ENCODE results near the gene GABRA4. TPM values are rescaled to one million over a fixed set of nuclear protein-coding genes. Genes with fewer than 3 reads are reported as not detected.

Gene GABRA4
- total and polyA plus RNA-seq, 2 experiments from 2014 or later, result 1.5 to 1.9 TPM

DNA sequence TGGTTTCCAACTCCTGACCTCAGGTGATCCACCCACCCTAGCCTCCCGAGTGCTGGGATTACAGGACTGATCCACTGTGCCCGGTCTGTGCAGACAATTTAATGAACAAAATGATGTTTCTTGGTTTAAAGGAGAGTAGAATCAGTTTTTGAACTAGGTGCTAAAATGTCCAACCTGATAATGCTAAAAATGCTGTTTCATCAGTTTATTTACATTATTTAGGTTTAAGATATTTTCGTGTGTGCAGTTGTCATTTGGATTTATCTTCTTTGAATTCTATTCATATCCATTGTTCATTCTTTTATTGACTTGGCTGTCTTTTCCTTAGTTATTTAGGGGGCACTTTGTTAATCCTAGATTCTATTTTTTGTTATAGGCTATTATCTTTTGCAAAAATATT is 20.0 kb upstream of the GABRA4 start:
- DNase-seq (ENCODE audit: low spot score) (no peak), ATAC-seq (no peak)
- Histone ChIP-seq H3K27me3 (ENCODE audit: insufficient read depth) (no peaks in the 10 kb centered on the region), H2AFZ (no peak overlapping the region), H4K20me1 (replicated peaks; ENCODE audit: insufficient read depth) (no peaks in the 10 kb centered on the region), H3K36me3 (ENCODE audit: insufficient read depth) (no peaks in the 10 kb centered on the region), H3K27ac (ENCODE audit: low read depth) (no peak overlapping the region), H3K79me2 (replicated peaks; ENCODE audit: insufficient read depth) (no peaks in the 10 kb centered on the region), H3K4me1 (ENCODE audit: insufficient read depth) (no peaks in the 10 kb centered on the region), H3K9me2 (ENCODE audit: insufficient read depth) (no peaks in the 10 kb centered on the region), H3K4me3 (no peak overlapping the region), H3F3A (replicated peaks; ENCODE audit: low read depth) (no peaks in the 10 kb centered on the region), H3K4me2 (no peak overlapping the region)
- no peaks in the 10 kb centered on the region for H3K9me3 Mint-ChIP-seq
- H3K27me3 Mint-ChIP-seq (ENCODE audit: insufficient read depth, low read depth, poor library complexity), result no peaks in the 10 kb centered on the region
- H3K27ac Mint-ChIP-seq, result no peak overlapping the region
- H3K36me3 Mint-ChIP-seq (ENCODE audit: low read depth), result no peaks in the 10 kb centered on the region
- H3K4me1 Mint-ChIP-seq, result no peaks in the 10 kb centered on the region
- H3K4me3 Mint-ChIP-seq, result no peak overlapping the region
- TF ChIP-seq CREB1 (CRISPR knock-in tag; IDR thresholded peaks at IDR 0.05; ENCODE audit: low read depth), result no peak
- no peak for TF ChIP-seq STAT1 (IDR thresholded peaks at IDR 0.05; ENCODE audit: unreplicated experiment)
- TF ChIP-seq POLR2AphosphoS5 (IDR thresholded peaks at IDR 0.05; ENCODE audit: low read depth), result no peak
- no peak for TF ChIP-seq JUNB (IDR thresholded peaks at IDR 0.05; ENCODE audit: unreplicated experiment)
- TF ChIP-seq, protein P1, sequence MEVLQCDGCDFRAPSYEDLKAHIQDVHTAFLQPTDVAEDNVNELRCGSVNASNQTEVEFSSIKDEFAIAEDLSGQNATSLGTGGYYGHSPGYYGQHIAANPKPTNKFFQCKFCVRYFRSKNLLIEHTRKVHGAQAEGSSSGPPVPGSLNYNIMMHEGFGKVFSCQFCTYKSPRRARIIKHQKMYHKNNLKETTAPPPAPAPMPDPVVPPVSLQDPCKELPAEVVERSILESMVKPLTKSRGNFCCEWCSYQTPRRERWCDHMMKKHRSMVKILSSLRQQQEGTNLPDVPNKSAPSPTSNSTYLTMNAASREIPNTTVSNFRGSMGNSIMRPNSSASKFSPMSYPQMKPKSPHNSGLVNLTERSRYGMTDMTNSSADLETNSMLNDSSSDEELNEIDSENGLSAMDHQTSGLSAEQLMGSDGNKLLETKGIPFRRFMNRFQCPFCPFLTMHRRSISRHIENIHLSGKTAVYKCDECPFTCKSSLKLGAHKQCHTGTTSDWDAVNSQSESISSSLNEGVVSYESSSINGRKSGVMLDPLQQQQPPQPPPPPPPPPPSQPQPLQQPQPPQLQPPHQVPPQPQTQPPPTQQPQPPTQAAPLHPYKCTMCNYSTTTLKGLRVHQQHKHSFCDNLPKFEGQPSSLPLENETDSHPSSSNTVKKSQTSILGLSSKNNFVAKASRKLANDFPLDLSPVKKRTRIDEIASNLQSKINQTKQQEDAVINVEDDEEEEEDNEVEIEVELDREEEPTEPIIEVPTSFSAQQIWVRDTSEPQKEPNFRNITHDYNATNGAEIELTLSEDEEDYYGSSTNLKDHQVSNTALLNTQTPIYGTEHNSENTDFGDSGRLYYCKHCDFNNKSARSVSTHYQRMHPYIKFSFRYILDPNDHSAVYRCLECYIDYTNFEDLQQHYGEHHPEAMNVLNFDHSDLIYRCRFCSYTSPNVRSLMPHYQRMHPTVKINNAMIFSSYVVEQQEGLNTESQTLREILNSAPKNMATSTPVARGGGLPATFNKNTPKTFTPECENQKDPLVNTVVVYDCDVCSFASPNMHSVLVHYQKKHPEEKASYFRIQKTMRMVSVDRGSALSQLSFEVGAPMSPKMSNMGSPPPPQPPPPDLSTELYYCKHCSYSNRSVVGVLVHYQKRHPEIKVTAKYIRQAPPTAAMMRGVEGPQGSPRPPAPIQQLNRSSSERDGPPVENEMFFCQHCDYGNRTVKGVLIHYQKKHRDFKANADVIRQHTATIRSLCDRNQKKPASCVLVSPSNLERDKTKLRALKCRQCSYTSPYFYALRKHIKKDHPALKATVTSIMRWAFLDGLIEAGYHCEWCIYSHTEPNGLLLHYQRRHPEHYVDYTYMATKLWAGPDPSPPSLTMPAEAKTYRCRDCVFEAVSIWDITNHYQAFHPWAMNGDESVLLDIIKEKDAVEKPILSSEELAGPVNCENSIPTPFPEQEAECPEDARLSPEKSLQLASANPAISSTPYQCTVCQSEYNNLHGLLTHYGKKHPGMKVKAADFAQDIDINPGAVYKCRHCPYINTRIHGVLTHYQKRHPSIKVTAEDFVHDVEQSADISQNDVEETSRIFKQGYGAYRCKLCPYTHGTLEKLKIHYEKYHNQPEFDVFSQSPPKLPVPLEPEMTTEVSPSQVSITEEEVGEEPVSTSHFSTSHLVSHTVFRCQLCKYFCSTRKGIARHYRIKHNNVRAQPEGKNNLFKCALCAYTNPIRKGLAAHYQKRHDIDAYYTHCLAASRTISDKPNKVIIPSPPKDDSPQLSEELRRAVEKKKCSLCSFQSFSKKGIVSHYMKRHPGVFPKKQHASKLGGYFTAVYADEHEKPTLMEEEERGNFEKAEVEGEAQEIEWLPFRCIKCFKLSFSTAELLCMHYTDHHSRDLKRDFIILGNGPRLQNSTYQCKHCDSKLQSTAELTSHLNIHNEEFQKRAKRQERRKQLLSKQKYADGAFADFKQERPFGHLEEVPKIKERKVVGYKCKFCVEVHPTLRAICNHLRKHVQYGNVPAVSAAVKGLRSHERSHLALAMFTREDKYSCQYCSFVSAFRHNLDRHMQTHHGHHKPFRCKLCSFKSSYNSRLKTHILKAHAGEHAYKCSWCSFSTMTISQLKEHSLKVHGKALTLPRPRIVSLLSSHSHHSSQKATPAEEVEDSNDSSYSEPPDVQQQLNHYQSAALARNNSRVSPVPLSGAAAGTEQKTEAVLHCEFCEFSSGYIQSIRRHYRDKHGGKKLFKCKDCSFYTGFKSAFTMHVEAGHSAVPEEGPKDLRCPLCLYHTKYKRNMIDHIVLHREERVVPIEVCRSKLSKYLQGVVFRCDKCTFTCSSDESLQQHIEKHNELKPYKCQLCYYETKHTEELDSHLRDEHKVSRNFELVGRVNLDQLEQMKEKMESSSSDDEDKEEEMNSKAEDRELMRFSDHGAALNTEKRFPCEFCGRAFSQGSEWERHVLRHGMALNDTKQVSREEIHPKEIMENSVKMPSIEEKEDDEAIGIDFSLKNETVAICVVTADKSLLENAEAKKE (CRISPR knock-in tag; IDR thresholded peaks at IDR 0.05), result no peak
- TF ChIP-seq EZH2 (IDR thresholded peaks at IDR 0.05; ENCODE audit: low read depth, unreplicated experiment), result no peak
- TF ChIP-seq, protein P2, sequence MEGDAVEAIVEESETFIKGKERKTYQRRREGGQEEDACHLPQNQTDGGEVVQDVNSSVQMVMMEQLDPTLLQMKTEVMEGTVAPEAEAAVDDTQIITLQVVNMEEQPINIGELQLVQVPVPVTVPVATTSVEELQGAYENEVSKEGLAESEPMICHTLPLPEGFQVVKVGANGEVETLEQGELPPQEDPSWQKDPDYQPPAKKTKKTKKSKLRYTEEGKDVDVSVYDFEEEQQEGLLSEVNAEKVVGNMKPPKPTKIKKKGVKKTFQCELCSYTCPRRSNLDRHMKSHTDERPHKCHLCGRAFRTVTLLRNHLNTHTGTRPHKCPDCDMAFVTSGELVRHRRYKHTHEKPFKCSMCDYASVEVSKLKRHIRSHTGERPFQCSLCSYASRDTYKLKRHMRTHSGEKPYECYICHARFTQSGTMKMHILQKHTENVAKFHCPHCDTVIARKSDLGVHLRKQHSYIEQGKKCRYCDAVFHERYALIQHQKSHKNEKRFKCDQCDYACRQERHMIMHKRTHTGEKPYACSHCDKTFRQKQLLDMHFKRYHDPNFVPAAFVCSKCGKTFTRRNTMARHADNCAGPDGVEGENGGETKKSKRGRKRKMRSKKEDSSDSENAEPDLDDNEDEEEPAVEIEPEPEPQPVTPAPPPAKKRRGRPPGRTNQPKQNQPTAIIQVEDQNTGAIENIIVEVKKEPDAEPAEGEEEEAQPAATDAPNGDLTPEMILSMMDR (conservative IDR thresholded peaks at IDR 0.05; ENCODE audit: low read depth in 2 of 2), result no peak
- TF ChIP-seq EZH2phosphoT487 (IDR thresholded peaks at IDR 0.05; ENCODE audit: unreplicated experiment), result no peak
- no peak for TF ChIP-seq NANOG (IDR thresholded peaks at IDR 0.05; ENCODE audit: borderline replicate concordance)
- TF ChIP-seq ZNF114 (CRISPR knock-in tag; IDR thresholded peaks at IDR 0.05), result no peak
- TF ChIP-seq, protein P3, sequence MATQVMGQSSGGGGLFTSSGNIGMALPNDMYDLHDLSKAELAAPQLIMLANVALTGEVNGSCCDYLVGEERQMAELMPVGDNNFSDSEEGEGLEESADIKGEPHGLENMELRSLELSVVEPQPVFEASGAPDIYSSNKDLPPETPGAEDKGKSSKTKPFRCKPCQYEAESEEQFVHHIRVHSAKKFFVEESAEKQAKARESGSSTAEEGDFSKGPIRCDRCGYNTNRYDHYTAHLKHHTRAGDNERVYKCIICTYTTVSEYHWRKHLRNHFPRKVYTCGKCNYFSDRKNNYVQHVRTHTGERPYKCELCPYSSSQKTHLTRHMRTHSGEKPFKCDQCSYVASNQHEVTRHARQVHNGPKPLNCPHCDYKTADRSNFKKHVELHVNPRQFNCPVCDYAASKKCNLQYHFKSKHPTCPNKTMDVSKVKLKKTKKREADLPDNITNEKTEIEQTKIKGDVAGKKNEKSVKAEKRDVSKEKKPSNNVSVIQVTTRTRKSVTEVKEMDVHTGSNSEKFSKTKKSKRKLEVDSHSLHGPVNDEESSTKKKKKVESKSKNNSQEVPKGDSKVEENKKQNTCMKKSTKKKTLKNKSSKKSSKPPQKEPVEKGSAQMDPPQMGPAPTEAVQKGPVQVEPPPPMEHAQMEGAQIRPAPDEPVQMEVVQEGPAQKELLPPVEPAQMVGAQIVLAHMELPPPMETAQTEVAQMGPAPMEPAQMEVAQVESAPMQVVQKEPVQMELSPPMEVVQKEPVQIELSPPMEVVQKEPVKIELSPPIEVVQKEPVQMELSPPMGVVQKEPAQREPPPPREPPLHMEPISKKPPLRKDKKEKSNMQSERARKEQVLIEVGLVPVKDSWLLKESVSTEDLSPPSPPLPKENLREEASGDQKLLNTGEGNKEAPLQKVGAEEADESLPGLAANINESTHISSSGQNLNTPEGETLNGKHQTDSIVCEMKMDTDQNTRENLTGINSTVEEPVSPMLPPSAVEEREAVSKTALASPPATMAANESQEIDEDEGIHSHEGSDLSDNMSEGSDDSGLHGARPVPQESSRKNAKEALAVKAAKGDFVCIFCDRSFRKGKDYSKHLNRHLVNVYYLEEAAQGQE (IDR thresholded peaks at IDR 0.05; ENCODE audit: unreplicated experiment), result no peak
- TF ChIP-seq, protein P4, sequence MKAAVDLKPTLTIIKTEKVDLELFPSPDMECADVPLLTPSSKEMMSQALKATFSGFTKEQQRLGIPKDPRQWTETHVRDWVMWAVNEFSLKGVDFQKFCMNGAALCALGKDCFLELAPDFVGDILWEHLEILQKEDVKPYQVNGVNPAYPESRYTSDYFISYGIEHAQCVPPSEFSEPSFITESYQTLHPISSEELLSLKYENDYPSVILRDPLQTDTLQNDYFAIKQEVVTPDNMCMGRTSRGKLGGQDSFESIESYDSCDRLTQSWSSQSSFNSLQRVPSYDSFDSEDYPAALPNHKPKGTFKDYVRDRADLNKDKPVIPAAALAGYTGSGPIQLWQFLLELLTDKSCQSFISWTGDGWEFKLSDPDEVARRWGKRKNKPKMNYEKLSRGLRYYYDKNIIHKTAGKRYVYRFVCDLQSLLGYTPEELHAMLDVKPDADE (IDR thresholded peaks at IDR 0.05), result no peak
- no peak for TF ChIP-seq ZNF331 (CRISPR knock-in tag; IDR thresholded peaks at IDR 0.05; ENCODE audit: low read depth)
